Measurements from ENCODE around the gene HDAC4.

The HDAC4 gene

DNA sequence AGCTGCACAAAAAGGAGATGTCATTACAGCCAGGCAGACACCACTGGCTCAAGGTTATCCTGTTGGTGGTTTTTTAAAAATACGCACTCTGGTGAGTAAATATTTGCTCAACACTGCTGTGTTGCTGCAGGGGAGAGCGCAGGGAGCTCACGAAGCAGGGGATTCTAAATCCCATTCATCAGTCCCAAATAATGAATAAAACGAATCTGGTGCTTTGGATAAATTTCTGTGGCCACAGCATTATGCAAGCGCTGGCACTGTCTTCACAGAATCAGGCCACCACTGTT, 256.2 kb downstream of the HDAC4 start:
- Histone ChIP-seq H3K4me1 (ENCODE audit: control insufficient read depth, insufficient read depth, low read length) (no peaks in the 10 kb centered on the region), H3K9ac (ENCODE audit: low read length) (no peak overlapping the region), H3K9me3 (ENCODE audit: control insufficient read depth, low read length) (no peaks in the 10 kb centered on the region), H3K4me3 (ENCODE audit: low read length) (no peak overlapping the region), H3K36me3 (ENCODE audit: control insufficient read depth, insufficient read depth, low read length) (no peaks in the 10 kb centered on the region), H3K27me3 (ENCODE audit: control insufficient read depth, insufficient read depth, low read length) (no peaks in the 10 kb centered on the region)

DNA sequence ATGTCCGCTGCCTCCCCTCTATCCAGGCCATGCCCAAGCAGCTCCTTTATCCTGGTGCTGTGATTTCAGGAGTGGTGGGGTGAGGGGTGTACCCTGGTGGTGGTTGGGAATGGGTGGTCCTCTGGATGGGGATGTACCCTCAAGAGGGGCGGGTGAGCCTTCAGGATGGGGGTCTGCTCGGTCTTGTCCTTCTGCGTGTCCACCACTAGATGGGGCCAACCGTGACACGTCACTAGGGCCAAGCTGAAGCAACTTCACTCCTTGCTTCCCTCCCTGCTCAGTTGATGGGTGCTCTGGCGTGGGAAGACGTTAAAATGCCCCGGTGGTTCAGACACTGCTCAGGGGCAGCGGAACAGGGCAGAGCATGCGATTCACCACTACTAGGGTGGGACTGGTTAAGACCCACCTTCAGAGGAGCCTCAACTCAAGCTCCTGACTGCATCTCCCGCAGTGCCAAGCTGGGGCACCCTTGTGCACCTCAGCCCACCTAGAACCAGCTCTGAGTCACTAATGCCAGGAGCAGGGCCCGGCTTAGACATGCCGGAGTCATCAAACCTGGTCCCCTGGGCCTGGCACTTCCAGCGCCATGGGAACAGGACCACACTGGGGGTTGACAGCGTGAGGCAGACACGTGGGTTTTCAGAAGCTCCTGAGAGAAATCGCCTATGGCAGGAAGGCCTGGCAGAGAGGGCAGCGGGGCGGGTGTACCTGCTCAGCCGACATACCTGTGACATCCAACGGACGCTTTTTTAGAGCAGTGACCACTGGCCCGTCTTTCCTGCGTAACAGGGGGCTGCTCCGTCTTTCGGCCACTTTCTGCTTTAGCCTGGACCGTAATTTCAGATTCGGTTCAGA, 256.7 kb downstream of the HDAC4 start:
- Histone ChIP-seq H3K4me1 (ENCODE audit: control insufficient read depth, insufficient read depth, low read length) (no peaks in the 10 kb centered on the region), H3K9ac (ENCODE audit: low read length) (no peak overlapping the region), H3K36me3 (ENCODE audit: control insufficient read depth, insufficient read depth, low read length) (no peaks in the 10 kb centered on the region), H3K4me3 (ENCODE audit: low read length) (no peak overlapping the region), H3K27me3 (ENCODE audit: control insufficient read depth, insufficient read depth, low read length) (no peaks in the 10 kb centered on the region), H3K9me3 (ENCODE audit: control insufficient read depth, low read length) (no peaks in the 10 kb centered on the region)

DNA sequence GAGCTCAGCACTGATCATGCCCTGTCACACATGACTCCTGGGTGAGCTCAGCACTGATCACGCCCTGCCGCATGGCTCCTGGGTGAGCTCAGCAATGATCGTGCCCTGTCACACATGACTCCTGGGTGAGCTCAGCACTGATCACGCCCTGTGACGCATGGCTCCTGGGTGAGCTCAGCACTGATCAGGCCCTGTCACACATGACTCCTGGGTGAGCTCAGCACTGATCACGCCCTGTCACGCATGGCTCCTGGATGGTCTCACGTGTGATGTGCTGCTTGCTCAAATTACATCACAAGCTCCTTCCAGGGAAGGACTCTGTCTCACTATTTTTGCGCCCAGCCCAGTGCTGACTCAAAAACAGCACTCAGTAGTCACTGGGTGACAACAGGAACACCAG, 258.0 kb downstream of the HDAC4 start:
- Histone ChIP-seq H3K9me3 (ENCODE audit: control insufficient read depth, low read length) (no peaks in the 10 kb centered on the region), H3K36me3 (ENCODE audit: control insufficient read depth, insufficient read depth, low read length) (no peaks in the 10 kb centered on the region), H3K9ac (ENCODE audit: low read length) (no peak overlapping the region), H3K27me3 (ENCODE audit: control insufficient read depth, insufficient read depth, low read length) (no peaks in the 10 kb centered on the region), H3K4me3 (ENCODE audit: low read length) (no peak overlapping the region), H3K4me1 (ENCODE audit: control insufficient read depth, insufficient read depth, low read length) (no peaks in the 10 kb centered on the region)

DNA sequence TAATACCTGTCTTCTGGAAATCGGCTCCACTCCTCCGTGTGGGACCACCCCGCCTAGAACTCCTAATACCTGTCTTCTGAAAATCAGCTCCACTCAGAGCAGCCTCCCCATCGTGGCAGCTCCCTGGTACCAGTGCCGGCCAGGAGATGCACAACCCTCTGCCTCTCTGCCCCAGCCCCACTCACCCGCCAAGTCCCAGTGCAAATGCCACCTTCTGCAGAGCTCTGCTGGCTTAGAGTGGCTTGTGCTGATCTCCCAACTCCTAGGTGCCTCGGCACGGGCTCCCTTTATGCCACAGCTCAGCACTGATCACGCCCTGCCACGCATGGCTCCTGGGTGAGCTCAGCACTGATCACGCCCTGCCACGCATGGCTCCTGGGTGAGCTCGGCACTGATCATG, 258.5 kb downstream of the HDAC4 start:
- Histone ChIP-seq H3K27me3 (ENCODE audit: control insufficient read depth, insufficient read depth, low read length) (no peaks in the 10 kb centered on the region), H3K4me3 (ENCODE audit: low read length) (no peak overlapping the region), H3K36me3 (ENCODE audit: control insufficient read depth, insufficient read depth, low read length) (no peaks in the 10 kb centered on the region), H3K9ac (ENCODE audit: low read length) (no peak overlapping the region), H3K4me1 (ENCODE audit: control insufficient read depth, insufficient read depth, low read length) (no peaks in the 10 kb centered on the region), H3K9me3 (ENCODE audit: control insufficient read depth, low read length) (no peaks in the 10 kb centered on the region)

DNA sequence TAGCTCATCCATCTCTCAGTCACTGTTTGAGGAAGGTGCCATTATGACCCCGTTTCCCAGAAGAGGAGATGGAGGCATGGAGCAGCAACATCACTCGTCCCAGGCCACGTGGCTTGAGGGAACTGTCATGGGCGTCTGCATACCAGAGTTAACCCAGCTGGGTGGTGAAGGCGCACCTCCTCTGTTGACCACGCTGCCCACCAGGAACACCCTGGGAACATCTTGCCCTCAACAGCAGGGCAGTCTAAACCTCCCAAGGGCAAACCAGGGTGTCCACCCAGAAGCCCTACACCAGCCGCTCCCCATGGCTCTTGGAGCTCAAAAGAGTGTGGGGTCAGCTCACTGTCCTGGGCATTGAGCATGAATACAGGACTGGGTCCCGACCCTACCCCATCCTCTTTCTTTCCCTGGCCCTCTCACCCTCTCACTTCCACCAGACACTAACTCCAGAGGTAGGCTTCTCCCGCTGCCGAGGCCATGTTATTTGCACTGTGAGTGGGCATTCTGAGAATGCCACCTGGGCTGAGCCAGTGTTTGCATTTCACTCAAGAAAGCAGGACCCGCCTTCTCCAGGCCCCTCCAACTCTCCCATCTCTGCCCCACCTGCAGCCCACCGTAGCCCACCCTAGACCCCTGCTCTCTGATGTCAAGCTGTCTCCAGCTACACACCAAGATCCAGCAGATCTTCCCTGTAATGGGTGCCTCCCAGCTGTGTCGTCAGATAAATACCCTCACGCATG, 259.6 kb downstream of the HDAC4 start:
- Histone ChIP-seq H3K9me3 (ENCODE audit: control insufficient read depth, low read length) (no peaks in the 10 kb centered on the region), H3K4me1 (ENCODE audit: control insufficient read depth, insufficient read depth, low read length) (no peaks in the 10 kb centered on the region), H3K27me3 (ENCODE audit: control insufficient read depth, insufficient read depth, low read length) (no peaks in the 10 kb centered on the region), H3K36me3 (ENCODE audit: control insufficient read depth, insufficient read depth, low read length) (no peaks in the 10 kb centered on the region), H3K9ac (ENCODE audit: low read length) (no peak overlapping the region), H3K4me3 (ENCODE audit: low read length) (no peak overlapping the region)

DNA sequence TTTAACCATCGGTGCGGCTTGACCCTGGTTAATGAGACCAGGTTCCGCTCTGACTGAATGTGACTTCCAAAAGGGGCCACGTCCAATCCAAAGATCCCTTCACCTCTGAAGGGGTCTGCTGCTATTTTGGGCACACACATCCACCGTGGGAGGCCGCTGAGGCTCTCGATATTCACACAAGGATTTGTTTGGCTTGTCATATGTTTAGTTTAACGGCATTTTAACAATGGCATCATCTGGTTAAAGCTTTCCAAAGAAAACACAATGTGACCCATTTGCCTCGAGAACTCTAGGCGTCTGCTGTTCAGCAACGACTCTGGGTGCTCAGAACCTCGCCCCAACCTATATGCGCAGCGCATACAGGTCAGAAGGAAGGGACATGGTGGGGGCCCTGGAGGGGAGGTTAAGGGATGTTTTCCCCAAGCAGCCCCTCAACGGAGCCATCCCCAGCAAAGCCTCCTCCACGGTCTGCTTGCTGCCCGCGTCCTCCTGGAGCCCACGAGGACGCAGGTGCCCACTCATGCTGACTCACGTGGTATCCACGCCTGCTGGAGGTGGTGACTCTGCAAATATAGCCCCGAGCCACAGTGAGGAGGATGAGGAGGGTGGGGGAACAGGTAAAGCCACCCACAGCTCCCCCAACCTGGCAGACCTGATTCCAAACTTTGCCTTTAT, 260.3 kb downstream of the HDAC4 start:
- no peaks in the 10 kb centered on the region for H3K36me3 ChIP-seq (ENCODE audit: control insufficient read depth, insufficient read depth, low read length)
- H3K9me3 ChIP-seq (ENCODE audit: control insufficient read depth, low read length): no peaks in the 10 kb centered on the region
- no peaks in the 10 kb centered on the region for H3K4me1 ChIP-seq (ENCODE audit: control insufficient read depth, insufficient read depth, low read length)
- no peak overlapping the region for H3K9ac ChIP-seq (ENCODE audit: low read length)
- H3K27me3 ChIP-seq (ENCODE audit: control insufficient read depth, insufficient read depth, low read length): no peaks in the 10 kb centered on the region
- no peak overlapping the region for H3K4me3 ChIP-seq (ENCODE audit: low read length)

DNA sequence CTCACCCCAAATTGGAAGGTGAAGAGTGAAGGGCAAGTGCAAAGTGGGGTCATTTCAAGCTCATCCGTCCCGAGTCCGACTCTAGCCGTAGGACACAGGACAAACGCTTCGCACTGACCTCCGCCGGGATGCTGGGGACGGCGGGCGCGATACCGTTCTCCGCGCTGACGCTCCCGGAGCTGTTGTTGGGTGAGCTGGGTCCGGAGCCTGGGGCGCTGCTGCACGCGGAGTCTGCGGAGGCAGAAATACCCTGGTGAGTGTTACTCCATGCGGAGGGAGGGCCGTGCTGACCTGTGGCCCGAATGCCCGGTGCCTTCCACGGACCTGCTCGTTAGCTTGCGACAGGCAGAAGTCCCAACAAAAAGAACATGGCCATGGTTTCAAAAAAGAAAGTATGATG, 261.3 kb downstream of the HDAC4 start:
- H3K4me3 ChIP-seq (ENCODE audit: low read length): no peak overlapping the region
- H3K4me1 ChIP-seq (ENCODE audit: control insufficient read depth, insufficient read depth, low read length): no peaks in the 10 kb centered on the region
- no peaks in the 10 kb centered on the region for H3K27me3 ChIP-seq (ENCODE audit: control insufficient read depth, insufficient read depth, low read length)
- H3K9me3 ChIP-seq (ENCODE audit: control insufficient read depth, low read length): no peaks in the 10 kb centered on the region
- H3K9ac ChIP-seq (ENCODE audit: low read length): no peak overlapping the region
- no peaks in the 10 kb centered on the region for H3K36me3 ChIP-seq (ENCODE audit: control insufficient read depth, insufficient read depth, low read length)

DNA sequence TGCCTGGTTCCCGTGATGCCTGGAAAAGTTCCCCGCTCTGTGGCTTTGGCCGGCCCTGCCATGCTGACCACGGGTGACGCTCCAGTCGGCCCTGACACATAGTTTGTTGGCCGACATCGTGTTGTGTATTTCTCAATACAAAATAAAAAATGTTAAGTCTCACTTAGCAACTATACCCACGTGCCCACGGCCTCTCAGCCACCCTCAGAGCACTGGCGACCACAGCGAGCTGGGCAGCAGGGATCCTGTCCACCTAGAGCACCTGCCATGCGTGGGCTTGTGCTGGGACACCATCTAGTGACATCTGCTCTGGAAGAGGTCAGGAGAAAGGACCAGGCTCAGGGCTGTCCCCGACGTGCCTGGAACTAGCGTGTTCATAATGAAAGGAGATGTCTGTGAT, 261.7 kb downstream of the HDAC4 start:
- H3K36me3 ChIP-seq (ENCODE audit: control insufficient read depth, insufficient read depth, low read length): no peaks in the 10 kb centered on the region
- no peak overlapping the region for H3K4me3 ChIP-seq (ENCODE audit: low read length)
- H3K9ac ChIP-seq (ENCODE audit: low read length): no peak overlapping the region

DNA sequence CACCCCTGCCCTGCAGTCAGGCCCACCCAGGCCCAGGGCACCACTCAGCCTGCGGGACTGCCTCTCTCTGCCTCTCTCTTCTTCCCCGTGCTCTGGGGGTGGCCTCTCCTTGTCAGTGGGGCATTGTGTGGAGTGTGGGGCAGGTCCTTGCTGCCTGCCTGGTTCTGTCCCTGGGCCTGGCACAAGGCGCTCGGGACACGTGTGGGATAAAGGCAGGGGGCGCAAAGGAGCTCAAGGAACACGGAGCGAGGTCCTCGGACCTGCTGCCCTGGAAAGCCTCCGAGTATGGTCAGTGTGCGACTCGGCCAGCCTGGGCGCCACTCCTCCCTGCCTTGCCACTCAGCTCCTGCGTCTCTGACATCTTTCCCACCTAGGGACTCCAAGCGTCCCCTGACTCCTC, 262.2 kb downstream of the HDAC4 start:
- H3K9ac ChIP-seq (ENCODE audit: low read length): no peak overlapping the region
- H3K36me3 ChIP-seq (ENCODE audit: control insufficient read depth, insufficient read depth, low read length): no peaks in the 10 kb centered on the region
- no peak overlapping the region for H3K4me3 ChIP-seq (ENCODE audit: low read length)
- no peaks in the 10 kb centered on the region for H3K27me3 ChIP-seq (ENCODE audit: control insufficient read depth, insufficient read depth, low read length)
- H3K9me3 ChIP-seq (ENCODE audit: control insufficient read depth, low read length): no peaks in the 10 kb centered on the region
- no peaks in the 10 kb centered on the region for H3K4me1 ChIP-seq (ENCODE audit: control insufficient read depth, insufficient read depth, low read length)

More for the DNA sequence above, 261.7 kb downstream of the HDAC4 start:
- H3K4me1 ChIP-seq (ENCODE audit: control insufficient read depth, insufficient read depth, low read length): no peaks in the 10 kb centered on the region
- no peaks in the 10 kb centered on the region for H3K9me3 ChIP-seq (ENCODE audit: control insufficient read depth, low read length)
- no peaks in the 10 kb centered on the region for H3K27me3 ChIP-seq (ENCODE audit: control insufficient read depth, insufficient read depth, low read length)

DNA sequence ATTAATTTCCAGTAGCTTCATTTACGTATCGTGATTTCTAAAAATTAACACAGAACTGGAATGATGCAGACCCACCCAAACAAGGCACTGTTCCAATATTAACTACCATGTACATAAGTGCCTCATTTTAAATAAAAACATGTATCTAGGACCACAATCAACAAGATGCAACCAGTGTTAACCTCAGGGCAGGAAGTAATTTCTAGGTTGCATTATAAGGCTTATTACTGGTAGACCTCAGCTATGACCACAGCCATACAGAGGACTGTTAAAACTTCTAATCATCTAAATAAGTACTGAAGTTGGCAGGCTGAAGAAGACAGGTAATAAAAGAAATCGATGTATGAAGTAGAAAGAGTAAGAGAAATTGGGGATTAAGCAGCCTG, 262.9 kb downstream of the HDAC4 start:
- Histone ChIP-seq H3K27me3 (ENCODE audit: control insufficient read depth, insufficient read depth, low read length) (no peaks in the 10 kb centered on the region), H3K4me3 (ENCODE audit: low read length) (no peak overlapping the region), H3K9ac (ENCODE audit: low read length) (no peak overlapping the region), H3K36me3 (ENCODE audit: control insufficient read depth, insufficient read depth, low read length) (no peaks in the 10 kb centered on the region), H3K9me3 (ENCODE audit: control insufficient read depth, low read length) (no peaks in the 10 kb centered on the region), H3K4me1 (ENCODE audit: control insufficient read depth, insufficient read depth, low read length) (no peaks in the 10 kb centered on the region)

DNA sequence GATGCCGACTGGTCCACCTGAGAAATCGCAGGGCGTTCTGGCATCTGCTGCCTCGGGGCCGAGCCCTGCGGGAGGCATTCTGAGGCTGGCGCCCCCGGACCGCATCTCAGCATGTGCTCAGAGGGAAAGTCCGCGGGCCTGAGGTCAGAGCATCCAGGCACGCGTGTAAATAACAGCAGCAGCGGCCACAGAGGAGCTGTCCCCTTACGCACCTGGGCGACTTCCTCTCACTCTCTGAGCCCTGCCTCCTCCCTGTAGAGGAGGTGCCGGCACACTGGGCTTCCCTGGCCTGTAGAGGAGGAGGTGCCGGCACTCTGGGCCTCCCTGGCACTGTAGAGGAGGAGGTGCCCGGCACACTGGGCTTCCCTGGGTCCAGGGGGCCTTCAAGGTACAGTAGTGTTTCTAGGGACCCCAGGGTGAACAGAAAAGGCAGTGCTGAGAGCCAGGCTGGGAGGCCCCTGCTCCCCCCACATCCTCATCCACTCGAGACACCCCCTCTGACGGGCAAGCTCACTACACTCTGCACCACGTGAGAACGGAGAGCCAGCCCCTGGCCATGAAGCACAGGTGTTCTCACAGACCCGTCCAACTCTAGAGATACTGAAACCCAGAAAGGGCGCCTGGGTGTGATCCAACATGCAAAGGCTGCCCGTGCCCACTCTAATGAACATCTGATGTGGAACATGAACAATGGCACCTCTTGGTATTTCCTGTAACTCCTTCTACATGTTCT, 263.5 kb downstream of the HDAC4 start:
- Histone ChIP-seq H3K4me3 (ENCODE audit: low read length) (no peak overlapping the region), H3K36me3 (ENCODE audit: control insufficient read depth, insufficient read depth, low read length) (no peaks in the 10 kb centered on the region), H3K9me3 (ENCODE audit: control insufficient read depth, low read length) (no peaks in the 10 kb centered on the region), H3K9ac (ENCODE audit: low read length) (no peak overlapping the region), H3K4me1 (ENCODE audit: control insufficient read depth, insufficient read depth, low read length) (no peaks in the 10 kb centered on the region), H3K27me3 (ENCODE audit: control insufficient read depth, insufficient read depth, low read length) (no peaks in the 10 kb centered on the region)

DNA sequence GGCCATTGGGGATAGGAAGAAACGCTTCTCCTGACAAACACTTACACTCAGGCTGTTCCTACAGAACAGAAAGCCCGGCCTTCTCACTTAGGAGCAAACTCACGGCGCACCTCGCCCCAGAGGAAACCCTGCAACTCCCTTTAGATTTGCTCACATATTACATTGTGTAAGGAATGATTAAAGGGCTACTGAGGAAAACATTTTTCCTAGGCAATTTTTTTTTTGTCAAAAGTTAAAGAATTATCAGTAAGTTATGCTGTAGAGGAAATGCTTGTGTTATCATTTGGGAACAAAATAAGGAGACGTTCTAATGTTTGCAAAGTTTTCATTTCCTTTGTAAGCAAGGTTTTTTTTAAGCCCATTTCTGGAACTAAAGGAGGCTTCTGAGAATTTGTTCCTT, 264.1 kb downstream of the HDAC4 start:
- Histone ChIP-seq H3K9ac (ENCODE audit: low read length) (no peak overlapping the region), H3K4me1 (ENCODE audit: control insufficient read depth, insufficient read depth, low read length) (no peaks in the 10 kb centered on the region), H3K27me3 (ENCODE audit: control insufficient read depth, insufficient read depth, low read length) (no peaks in the 10 kb centered on the region), H3K36me3 (ENCODE audit: control insufficient read depth, insufficient read depth, low read length) (no peaks in the 10 kb centered on the region), H3K4me3 (ENCODE audit: low read length) (no peak overlapping the region), H3K9me3 (ENCODE audit: control insufficient read depth, low read length) (no peaks in the 10 kb centered on the region)

Measured in mucosa of stomach (tissue), 1 donor.